ENCODE measurements around the gene OGA. TPM values are rescaled to one million over a fixed set of nuclear protein-coding genes. Genes with fewer than 3 reads are reported as not detected.

The OGA gene
- total and polyA plus RNA-seq, 9 of the 15 experiments (the other 6 are each of a cell fraction or from before 2014, with no cell fraction given): 13.5 to 73.5 (median 59.5) TPM

DNA sequence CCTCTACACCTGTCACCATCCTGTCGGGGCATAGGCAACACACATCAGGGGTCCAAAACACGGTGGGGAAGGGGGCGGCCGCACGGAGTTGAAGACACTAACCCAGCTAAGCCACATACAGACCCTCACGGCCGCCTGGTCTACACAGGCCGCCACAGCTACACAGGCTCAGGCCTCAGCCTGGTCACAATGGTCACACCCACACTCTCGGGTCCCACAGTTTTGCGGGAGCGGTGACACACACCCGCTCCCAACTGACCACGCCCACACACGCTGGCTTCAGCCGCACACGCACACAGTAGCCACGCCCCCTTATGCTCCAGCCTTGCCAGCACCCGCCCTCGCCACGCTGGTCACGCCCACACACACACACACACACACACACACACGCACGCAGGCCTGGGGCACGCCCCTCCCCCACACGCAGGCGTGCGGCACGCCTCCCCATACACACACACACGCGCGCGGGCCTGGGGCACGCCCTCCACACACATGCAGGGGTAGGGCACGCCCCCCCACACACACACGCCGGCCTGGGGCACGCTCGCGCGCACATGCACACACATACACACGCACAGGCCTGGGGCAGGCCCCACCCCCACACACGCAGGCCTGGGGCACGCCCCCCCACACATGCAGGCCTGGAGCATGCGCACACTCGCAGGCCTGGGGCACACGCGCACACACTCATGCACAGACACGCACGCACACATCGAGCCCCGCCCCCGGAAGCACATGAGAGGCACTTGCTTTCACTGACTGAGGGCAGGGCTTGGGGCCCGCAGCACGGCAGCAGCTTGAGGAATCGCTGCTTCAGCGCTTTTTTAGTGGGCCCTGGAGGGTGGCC is 12.3 kb upstream of the OGA start (continued):
- TF ChIP-seq, protein P1, sequence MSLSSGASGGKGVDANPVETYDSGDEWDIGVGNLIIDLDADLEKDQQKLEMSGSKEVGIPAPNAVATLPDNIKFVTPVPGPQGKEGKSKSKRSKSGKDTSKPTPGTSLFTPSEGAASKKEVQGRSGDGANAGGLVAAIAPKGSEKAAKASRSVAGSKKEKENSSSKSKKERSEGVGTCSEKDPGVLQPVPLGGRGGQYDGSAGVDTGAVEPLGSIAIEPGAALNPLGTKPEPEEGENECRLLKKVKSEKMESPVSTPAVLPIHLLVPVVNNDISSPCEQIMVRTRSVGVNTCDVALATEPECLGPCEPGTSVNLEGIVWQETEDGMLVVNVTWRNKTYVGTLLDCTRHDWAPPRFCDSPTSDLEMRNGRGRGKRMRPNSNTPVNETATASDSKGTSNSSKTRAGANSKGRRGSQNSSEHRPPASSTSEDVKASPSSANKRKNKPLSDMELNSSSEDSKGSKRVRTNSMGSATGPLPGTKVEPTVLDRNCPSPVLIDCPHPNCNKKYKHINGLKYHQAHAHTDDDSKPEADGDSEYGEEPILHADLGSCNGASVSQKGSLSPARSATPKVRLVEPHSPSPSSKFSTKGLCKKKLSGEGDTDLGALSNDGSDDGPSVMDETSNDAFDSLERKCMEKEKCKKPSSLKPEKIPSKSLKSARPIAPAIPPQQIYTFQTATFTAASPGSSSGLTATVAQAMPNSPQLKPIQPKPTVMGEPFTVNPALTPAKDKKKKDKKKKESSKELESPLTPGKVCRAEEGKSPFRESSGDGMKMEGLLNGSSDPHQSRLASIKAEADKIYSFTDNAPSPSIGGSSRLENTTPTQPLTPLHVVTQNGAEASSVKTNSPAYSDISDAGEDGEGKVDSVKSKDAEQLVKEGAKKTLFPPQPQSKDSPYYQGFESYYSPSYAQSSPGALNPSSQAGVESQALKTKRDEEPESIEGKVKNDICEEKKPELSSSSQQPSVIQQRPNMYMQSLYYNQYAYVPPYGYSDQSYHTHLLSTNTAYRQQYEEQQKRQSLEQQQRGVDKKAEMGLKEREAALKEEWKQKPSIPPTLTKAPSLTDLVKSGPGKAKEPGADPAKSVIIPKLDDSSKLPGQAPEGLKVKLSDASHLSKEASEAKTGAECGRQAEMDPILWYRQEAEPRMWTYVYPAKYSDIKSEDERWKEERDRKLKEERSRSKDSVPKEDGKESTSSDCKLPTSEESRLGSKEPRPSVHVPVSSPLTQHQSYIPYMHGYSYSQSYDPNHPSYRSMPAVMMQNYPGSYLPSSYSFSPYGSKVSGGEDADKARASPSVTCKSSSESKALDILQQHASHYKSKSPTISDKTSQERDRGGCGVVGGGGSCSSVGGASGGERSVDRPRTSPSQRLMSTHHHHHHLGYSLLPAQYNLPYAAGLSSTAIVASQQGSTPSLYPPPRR (CRISPR knock-in tag; IDR thresholded peaks at IDR 0.05; ENCODE audit: borderline replicate concordance): no peak; the same call in 1 of the 2 replicates
- TF ChIP-seq, protein P2, sequence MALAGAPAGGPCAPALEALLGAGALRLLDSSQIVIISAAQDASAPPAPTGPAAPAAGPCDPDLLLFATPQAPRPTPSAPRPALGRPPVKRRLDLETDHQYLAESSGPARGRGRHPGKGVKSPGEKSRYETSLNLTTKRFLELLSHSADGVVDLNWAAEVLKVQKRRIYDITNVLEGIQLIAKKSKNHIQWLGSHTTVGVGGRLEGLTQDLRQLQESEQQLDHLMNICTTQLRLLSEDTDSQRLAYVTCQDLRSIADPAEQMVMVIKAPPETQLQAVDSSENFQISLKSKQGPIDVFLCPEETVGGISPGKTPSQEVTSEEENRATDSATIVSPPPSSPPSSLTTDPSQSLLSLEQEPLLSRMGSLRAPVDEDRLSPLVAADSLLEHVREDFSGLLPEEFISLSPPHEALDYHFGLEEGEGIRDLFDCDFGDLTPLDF (CRISPR knock-in tag; IDR thresholded peaks at IDR 0.05): no peak
- TF ChIP-seq PTTG1 (tag; IDR thresholded peaks at IDR 0.05; ENCODE audit: low read depth) (no peak), TAL1 (IDR thresholded peaks at IDR 0.05) (no peak), CHCHD3 (CRISPR knock-in tag; IDR thresholded peaks at IDR 0.05) (no peak), ZFP1 (CRISPR knock-in tag; IDR thresholded peaks at IDR 0.05) (no peak), PRPF4 (IDR thresholded peaks at IDR 0.05; ENCODE audit: insufficient read depth, low read depth, low read length, poor library complexity, severe bottlenecking) (no peak), RBM14 (IDR thresholded peaks at IDR 0.05; ENCODE audit: borderline replicate concordance, insufficient read depth, low read depth, low read length) (no peak), ZZZ3 (IDR thresholded peaks at IDR 0.05) (no peak), JUNB (CRISPR knock-in tag; conservative IDR thresholded peaks at IDR 0.05) (no peak), RCOR1 (IDR thresholded peaks at IDR 0.05; ENCODE audit: borderline replicate concordance in 1 of 2, low read depth in 2 of 2, low read length in 2 of 2) (no peak), NCOR1 (IDR thresholded peaks at IDR 0.05) (peak; percentile 10; the same call in 1 of the 2 replicates), USF2 (CRISPR knock-in tag; IDR thresholded peaks at IDR 0.05) (no peak), MTA1 (IDR thresholded peaks at IDR 0.05; ENCODE audit: borderline replicate concordance) (0 out of 2 replicates have a peak, but pooled peaks have one; percentile 20), NFRKB (IDR thresholded peaks at IDR 0.05; ENCODE audit: low read depth) (no peak), ZNF436 (CRISPR knock-in tag; IDR thresholded peaks at IDR 0.05) (no peak), RFX1 (IDR thresholded peaks at IDR 0.05) (no peak)
- TF ChIP-seq, protein P3, sequence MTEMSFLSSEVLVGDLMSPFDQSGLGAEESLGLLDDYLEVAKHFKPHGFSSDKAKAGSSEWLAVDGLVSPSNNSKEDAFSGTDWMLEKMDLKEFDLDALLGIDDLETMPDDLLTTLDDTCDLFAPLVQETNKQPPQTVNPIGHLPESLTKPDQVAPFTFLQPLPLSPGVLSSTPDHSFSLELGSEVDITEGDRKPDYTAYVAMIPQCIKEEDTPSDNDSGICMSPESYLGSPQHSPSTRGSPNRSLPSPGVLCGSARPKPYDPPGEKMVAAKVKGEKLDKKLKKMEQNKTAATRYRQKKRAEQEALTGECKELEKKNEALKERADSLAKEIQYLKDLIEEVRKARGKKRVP (CRISPR knock-in tag; IDR thresholded peaks at IDR 0.05): no peak

Data from K562 (cell line).